GM21515 (cell line): ENCODE measurements around the gene SLC35F4.

Experiments
- ATAC-seq: cut with Tn5 transposase; IDR thresholded peaks from one replicate; pipeline ENCODE4 v1.9.1; 2021; ENCODE audit not compliant: unreplicated experiment

The SLC35F4 gene

DNA sequence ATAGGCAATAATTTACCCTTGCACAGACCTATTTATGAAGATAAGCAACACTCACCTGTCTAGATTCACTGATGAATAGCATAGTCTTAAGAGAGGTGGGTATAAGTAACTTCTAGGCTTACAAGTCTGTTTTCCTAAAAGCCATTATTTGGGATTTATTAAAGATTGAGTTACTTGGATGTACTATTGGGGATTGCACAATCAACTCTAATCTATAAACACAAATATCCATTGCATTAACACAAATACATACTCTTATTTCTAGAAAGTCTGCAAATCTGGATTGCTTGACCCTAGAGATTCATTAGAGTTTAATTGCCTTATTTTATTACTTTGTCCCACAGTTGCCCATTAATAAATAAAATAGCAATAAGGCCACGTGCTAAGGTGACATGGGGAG lies 224.1 kb downstream of the SLC35F4 start:
- ATAC-seq, result no peak

DNA sequence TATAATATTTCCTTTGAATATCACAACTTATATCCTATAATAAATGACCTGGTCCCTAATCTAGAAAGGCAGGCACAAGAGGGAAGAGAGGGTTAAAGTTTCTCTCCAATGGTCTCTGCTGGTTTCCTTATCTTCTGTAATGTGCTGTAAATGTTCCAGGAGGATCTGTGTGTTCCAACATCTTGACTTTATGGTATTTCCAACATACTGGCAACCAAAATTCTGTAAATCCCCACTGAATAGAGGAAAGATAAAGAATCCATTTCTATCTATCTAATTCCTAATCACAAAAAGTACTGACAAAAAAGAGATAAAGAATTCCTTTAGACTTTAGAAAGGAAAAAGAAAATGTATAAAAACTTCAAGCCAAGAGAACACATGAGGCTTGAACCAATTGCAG lies 225.9 kb downstream of the SLC35F4 start:
- no peak for ATAC-seq

DNA sequence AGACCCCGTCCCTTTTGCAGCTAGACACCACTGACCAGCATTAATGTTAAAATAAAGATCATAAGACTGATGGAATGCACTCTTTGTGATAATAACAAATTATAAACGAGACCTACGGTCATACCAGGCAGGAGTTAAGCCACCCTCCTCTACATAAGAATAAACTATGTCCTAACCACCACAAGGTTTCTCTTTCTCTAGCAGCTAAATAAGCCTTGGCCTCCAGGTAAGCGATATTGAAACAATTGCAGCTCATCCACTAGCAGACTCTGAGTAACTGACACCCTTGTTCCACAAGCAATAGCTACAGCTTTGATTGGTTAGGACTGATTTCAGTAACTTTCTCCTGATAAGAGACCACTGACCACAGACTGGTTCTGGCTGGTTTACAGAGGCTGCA lies 228.0 kb downstream of the SLC35F4 start:
- ATAC-seq, result no peak

DNA sequence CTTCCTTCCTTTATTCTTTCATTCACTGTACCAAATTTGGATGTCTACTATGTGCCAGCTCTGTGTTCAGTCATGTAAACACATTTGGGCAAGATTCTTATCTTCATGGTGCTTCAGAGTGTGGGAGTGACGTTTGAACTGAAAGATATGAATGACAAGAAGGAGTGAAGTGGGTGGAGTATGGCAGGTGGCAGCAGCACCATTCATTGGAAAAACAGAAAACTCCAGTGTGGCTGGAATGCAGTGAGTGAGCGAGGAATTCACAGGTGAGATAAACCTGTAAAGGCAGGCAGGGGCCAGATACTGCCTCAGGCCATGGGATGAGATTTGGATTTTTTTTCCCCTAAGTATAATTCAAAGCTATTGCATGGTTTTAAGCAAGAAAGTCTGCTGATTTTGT lies 231.6 kb downstream of the SLC35F4 start:
- ATAC-seq, result no peak

DNA sequence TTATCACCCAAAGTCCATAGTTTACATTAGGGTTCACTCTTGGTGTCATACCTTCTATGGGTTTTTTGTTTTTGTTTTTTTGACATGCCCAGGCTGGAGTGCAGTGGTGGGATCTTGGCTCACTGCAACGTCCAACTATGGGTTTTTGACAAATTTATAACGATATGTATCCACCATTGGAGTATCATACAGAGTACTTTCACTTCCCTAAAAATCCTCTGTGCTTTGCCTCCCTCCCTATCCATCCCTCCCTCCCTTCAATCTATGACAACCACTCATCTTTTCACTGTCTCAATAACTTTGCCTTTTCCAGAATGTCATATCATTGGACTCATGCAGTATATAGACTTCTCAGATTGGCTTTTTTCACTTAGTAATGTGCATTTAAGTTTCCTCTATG lies 233.2 kb downstream of the SLC35F4 start:
- ATAC-seq, result no peak

DNA sequence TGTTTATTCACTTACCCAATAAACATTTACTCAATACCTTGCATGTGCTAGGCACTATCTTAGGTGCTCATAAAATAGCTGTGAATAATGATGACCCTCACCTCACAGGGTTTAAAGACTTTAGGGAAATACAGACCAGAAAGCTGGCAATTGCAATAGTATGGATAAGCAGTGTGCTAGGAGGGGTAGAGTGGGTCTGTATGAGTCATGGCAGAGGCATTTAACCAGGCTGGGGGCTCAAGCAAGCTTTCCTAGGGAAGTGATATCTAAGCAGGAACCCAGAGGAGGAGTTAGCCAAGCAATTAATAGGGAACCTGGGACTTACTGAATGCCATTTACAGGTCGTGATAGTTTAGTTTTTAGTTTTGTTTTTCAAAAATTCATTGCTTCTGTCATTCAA lies 248.4 kb downstream of the SLC35F4 start:
- no peak for ATAC-seq

DNA sequence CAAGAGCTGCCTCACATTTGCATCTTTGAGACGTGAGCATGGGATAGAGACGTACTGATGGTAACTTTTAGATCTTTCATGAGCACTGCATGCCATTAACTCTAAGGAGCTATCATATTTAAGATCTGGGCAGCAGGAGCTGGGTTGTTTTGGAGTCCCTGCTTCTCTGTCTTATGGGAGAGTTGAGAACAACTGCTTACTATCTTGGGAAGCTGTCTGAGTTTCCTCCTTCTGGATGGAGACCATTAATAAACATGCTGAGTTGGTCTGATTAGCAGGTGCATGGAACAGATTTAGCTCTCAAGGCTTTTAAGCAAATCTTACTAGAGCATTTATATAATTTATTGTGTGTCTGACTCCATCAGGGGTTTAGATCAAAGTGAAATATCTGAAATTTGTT lies 252.9 kb downstream of the SLC35F4 start:
- no peak for ATAC-seq

DNA sequence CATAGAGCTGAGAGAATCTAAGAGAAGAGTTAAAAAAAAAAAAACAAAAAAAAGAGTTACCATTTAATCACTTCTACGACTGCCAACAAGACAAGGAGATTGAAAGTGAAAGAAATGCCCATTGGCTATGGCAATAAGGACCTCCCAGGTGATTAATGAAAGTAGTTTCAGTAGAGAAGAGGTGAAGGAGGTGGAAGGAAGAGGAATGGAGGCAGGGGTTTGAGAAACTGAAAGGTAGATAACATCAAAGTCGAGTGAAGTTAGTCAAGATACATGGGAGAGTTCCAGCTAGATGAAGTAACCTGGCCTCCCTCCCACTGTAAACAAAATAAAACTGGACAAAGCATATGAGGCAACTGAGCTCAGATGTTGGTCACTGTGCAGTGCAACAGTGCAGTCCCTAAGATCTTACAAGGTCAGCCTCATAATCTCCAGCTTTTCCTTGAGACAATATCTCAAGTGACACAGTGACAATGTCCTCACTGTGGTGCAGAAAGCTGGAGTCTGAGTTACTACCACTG lies 254.3 kb downstream of the SLC35F4 start:
- no peak for ATAC-seq

DNA sequence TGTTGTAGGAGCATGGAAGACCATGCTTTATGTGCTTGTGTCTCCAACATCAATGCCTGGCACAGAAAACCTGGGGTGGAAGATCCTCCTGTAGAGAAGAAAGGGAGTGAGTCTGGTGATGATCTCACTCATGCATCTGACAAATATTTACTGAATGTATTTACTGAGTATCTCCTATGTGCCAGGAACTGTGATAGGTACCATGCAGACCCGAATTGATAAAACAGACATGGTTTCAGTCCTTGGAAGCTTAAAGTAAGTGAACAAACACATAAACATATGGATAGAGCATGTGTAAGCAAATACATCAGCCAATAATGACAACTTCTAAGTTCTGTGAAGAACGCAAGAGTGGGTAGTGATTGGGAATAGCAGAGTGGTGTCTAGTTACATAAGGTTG lies 255.3 kb downstream of the SLC35F4 start:
- ATAC-seq, result no peak

DNA sequence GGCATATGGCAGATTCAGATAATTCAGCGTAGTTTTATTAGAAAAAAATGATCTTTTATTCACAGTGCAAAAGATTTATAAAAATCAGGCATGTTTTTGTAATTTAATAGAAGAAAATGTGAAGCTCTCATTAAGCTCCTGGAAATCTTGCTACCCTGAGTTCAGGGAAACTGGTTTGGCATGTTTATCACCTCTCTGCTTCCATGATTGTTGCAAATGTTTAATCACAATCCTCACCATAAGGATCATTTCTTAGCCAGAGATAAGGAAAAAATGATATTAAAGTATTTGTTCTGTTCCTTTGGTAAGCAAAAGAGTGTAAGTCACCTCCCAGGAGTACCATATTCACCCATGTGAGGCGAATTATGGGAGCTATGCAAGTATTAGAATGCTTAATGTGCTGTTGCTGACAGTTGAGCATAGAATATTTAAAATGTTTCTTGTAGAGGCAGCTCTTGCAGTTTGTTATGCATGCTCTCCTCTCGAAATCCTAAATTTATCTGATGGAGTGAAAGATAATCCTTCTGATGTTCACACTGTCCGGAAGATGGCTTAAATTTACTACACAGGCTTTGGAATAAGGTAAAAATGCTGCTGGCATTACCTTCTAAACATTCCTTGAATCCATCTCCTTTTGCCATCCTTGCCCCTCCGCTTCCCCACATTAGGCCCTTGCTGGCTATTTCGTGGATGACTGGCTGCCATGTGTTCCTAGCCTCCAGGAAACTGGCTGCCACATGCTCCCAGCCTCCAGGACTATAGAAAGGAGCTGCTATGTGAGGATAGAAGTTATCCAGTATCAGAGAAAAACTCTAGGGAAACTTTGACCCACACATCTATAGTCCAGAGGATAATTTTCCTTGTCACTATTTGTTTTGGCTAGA lies 256.5 kb downstream of the SLC35F4 start:
- no peak for ATAC-seq

DNA sequence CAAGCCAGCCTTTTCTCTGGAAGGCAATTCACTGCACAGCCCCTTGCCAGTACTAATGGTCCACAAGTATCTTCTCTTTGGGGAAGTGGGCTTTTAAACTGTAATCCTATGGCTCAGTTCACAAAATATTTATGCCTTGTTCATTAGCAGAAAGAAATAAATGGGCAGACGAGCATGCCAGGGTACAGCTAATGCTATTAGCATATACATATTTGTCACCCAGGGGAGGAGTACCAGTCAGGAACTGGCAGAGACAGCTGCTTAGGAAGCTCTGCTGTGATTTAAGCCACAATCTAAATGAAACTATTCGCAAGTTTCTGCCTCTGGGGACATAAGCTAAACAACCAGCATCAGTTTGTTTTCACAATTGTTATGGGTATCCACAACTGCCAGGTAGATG lies 258.8 kb downstream of the SLC35F4 start:
- ATAC-seq, result no peak

DNA sequence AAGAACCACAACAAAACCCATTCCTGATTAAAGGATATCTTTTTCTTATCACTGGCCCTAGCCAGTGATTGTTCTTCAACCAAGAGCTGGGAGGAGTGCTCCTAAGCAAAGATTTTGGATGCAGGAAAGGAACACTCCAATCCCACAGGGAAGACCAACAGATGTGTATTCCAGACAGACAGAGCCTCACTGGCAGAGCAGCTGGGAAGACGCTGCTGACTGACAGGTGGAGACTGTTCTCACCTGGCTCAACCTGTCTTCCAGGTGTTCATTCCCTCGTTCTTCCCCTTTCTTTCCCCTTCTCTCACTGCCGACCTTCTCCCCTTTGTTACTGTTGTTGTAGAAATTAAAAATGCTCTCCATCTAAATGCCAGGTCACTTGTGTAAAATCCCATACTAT lies 282.5 kb downstream of the SLC35F4 start:
- no peak for ATAC-seq

DNA sequence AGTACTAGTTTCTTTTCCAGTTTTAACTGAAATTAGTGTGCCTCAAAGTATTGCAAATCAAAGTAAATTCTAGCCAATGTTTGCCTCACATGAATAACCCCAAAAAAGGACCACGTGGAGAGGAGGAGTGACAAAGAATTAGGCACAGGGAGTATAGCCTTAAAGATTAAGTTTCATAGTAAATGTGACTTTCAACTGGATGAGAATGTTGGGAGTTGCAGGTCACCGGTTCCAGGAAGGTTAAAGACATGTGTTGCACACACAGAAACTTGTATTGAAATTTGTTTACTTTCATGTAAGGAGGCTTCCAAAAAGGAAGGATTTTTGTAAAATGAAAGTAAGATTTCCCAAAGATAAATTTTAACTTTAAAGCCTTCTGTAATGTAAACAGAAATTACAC lies 283.1 kb downstream of the SLC35F4 start:
- ATAC-seq, result no peak

DNA sequence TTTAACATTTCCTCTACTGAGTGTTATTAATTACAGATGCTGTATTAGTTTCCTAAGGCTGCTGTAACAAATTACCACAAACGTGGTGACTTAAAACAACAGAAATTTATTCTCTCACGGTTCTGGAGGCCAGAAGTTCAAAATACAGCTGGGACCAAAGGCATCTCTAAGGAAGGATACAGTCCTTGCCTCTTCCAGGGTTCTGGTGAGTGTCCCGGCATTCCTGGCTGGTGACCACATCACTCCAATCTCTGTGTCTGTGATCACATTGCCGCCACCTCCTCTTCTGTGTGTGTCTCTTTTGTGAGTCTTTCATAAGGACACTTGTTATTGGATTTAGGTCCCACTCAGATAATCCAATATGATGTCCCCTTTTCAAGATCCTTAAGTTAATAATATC lies 287.1 kb downstream of the SLC35F4 start:
- no peak for ATAC-seq

DNA sequence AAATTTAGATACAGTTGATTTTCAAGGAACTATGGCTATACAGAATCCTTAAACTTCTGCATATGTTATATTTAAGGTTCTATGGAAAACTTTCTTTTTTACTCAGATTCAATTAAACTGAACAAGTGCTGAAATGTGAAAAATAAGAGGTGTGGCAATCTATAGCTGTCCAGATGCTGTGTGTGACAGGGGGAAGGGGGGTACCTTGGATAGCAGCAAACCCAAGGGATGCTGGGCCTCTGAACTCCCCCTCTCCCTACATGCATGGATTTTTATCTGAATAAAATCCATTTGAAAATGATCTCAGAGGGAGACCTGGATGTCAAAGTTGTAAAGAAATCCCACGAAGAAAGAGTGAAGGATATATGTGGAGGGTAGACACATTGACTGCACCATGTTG lies 289.4 kb downstream of the SLC35F4 start:
- no peak for ATAC-seq

DNA sequence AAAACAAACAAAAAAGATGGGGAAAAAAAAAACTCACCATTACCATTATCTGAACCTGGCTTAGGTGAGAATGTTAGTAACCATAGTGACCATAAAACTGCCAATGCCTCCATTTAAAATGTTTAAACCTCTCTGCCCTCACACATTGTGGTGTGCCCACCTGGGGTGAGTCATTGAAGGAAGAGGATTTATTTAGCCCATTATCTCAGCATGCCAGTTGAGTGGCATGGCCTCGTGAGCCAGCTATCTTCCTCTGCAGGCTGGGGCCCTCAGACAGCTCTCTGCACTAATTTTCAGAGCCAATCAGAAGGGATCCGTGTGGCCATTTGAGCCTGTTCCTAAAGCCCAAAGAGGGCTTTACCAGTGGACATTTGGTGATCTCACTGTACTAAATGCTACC lies 290.4 kb downstream of the SLC35F4 start:
- no peak for ATAC-seq

DNA sequence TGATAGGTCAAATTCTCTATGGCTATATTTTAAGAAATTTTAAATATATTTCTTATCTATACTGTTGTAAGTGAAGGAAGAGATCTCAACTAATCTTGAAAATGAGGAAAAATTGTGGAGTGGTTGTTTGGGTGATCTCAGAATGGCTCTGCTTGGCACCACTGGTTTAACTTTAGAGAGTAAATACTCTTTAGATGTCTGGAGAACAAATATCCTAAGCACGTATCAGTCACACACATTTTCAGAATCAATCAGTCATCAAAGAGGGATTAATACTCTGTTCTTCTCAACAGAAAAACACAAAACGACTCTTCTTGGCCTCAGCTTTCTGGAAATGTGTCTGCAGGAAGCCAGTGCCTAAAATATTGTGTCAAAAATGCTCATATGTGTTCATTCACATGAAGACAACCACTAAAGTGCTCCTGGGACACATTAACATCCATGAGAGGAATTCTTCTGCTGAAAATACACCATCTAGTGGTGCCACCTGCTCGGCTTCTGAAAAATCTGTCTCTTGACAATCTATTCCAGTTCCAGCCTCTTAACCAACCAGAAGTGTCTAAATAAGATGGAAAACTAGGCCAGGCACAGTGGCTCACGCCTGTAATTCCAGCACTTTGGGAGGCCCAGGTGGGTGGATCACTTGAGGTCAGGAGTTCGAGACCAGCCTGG lies 291.1 kb downstream of the SLC35F4 start:
- ATAC-seq, result no peak

DNA sequence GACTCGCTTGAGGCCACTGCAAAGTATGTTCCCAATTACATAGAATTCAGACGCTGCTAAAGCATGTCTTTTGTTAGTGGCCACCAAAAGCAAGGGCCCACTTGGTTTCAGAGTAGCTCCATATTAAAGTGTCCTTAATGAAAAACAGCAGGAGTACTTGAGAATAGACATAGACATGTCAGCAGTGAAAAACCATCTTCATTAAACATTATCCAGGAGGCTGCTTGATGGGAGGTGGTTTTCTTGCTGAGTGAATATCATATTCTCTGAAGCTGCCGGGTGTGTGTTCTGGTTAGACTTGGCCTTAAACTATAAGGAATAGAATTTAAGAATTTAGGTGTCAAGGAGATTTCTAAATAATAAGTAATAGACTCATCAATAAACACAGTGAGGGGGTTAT lies 292.7 kb downstream of the SLC35F4 start:
- no peak for ATAC-seq

DNA sequence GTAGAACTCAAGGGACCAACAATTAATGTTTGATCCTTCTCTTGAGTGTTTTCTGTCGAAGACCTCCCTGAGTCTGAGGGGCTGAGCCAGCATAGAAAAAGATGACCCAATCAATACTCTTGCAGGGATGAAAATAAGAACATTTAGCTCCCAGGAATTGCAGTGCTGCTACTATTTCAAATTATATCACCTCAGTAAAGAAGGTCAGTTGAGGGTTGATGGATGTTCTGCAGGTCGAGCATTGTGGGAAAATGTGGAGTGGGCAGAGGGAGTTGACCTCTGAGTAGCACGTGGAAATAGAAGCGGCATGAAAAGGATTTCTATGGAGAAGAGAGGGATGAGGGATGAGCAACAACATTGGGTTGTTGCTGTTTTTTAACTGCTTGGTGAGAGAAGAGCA lies 297.3 kb downstream of the SLC35F4 start:
- ATAC-seq, result no peak

DNA sequence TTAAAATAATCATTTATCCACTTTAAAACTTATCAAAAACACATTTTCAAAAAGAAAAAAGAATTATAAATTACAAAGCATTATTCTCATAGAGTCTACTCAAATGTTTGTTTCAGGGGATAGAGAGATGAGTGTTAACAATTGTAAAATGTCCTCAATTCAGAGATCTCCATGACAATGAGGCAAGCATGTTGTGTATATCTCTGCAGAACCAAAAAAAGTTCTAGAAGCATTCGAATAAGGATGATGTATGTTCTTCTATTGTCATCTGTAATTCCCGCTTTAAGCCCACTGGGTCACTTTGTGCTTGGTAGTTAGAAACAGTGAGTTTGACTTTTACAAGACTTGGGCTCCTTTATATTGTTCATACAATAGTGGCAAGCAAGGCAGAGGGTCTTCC lies 298.7 kb downstream of the SLC35F4 start:
- no peak for ATAC-seq

DNA sequence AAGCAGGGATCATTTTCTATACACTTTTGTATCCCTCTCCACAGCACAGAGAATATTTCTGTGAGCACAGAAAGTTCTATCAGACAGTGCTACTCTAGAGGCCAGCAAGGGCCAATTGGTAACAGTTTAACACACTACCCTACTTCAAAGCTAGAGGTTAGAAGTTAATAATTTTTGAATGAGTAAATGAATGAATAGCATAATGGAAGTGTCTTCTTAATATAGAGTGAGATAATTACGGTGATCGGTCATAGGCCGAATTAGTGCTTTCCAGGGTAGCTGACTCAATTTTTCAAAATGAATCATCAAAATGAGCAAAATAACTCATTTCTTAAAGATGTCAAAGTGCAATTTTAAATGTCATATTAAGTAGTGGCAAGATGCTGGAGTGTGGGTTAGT lies 305.2 kb downstream of the SLC35F4 start:
- ATAC-seq, result peak; percentile 58

DNA sequence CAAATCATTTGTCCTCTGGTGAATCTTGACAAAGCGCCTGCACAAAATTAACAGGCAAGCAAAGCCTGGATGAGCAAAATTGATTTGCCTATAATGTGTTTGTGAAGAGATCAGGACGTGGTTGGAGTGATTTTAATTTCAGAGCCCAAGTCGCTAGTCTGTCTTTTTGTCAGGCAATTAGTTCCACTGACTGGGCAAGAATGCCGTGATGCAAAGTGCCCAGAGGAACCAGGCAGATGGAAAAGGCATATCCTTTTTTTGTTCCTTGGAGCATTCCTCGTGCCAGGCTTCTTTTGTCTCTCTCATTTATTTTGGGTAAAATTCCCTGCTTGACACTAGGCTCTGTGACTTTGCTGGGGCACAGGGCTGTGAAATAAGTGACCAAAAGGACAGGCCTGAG lies 306.3 kb downstream of the SLC35F4 start:
- no peak for ATAC-seq
